ENCODE measurements around the gene WNT4.

GRCh38 chr1:22111620-22112019 is 31.3 kb downstream of the WNT4 start:
- no peak for TF ChIP-seq POLR2AphosphoS5 (IDR thresholded peaks at IDR 0.05; ENCODE audit: low read depth, low read length)
- TF ChIP-seq POLR2A (IDR thresholded peaks at IDR 0.05; ENCODE audit: low read depth, low read length) = no peak
- no peak for TF ChIP-seq TAF1 (IDR thresholded peaks at IDR 0.05; ENCODE audit: borderline replicate concordance, low read depth, low read length)
